A673 (cell line): Measurements from ENCODE around the gene GRID2. TPM values are rescaled to one million over a fixed set of nuclear protein-coding genes. Genes with fewer than 3 reads are reported as not detected.

Experiments used
- BruUV-seq: library from RNA; stranded (reverse); fragments of 400-500 nt; replicated peaks from 2 replicates; lab custom pipeline; 2021; lab: Mats Ljungman, UMichigan
- CTCF ChIA-PET: fragments of 300-600 bp; sonication (Branson Sonifier 250); formaldehyde crosslinking; loops from one replicate; lab custom pipeline; 2022; ENCODE audit warnings: antibody characterized with exemption; lab: Charles Lee
- POLR2A ChIA-PET: fragments of 300-600 bp; sonication (Branson Sonifier 250); formaldehyde crosslinking; loops from one replicate; lab custom pipeline; 2022; ENCODE audit warnings: antibody characterized with exemption; ENCODE audit not compliant: low non-redundant PET; lab: Charles Lee
- DNase-seq: peaks from one replicate; pipeline ENCODE4 v3.0.0-alpha.2; 2015; ENCODE audit warnings: low spot score
- H3K27ac ChIP-seq: fragments of 200-600 bp; sonication (generic); 2 replicates; pipeline ENCODE4 v1.5.1; 2016; ENCODE audit warnings: mixed run types, low read depth, mild to moderate bottlenecking, mixed read lengths, antibody characterized with exemption, low read length; ENCODE audit not compliant: poor library complexity, severe bottlenecking
- H3K27me3 ChIP-seq: fragments of 200-600 bp; sonication (generic); replicated peaks from 2 replicates; pipeline ENCODE4 v1.6.1; 2017; ENCODE audit warnings: mixed run types, low read depth, mild to moderate bottlenecking, mixed read lengths, antibody characterized with exemption, low read length; ENCODE audit not compliant: insufficient read depth, poor library complexity
- H3K36me3 ChIP-seq: fragments of 200-600 bp; sonication (generic); 2 replicates; pipeline ENCODE4 v1.6.1; 2016; ENCODE audit warnings: mixed run types, mild to moderate bottlenecking, mixed read lengths, antibody characterized with exemption, low read length; ENCODE audit not compliant: insufficient read depth, poor library complexity, severe bottlenecking
- H3K4me1 ChIP-seq: fragments of 200-600 bp; sonication (generic); 2 replicates; pipeline ENCODE4 v1.6.1; 2017; ENCODE audit warnings: mixed run types, mild to moderate bottlenecking, mixed read lengths, antibody characterized with exemption, low read length; ENCODE audit not compliant: insufficient read depth, poor library complexity, severe bottlenecking
- H3K4me3 ChIP-seq: fragments of 200-600 bp; sonication (generic); 2 replicates; pipeline ENCODE4 v1.5.1; 2016; ENCODE audit warnings: low read depth, mixed run types, mild to moderate bottlenecking, mixed read lengths, low read length; ENCODE audit not compliant: poor library complexity, severe bottlenecking
- H3K9me3 ChIP-seq: fragments of 200-600 bp; sonication (generic); 2 replicates; pipeline ENCODE4 v1.6.1; 2016; ENCODE audit warnings: mixed run types, low read depth, mild to moderate bottlenecking, mixed read lengths, antibody characterized with exemption, low read length; ENCODE audit not compliant: poor library complexity, severe bottlenecking
- EZH2 ChIP-seq: fragments of 200-600 bp; sonication (generic); IDR thresholded peaks from 2 replicates; pipeline ENCODE4 v1.6.1; 2017; ENCODE audit warnings: borderline replicate concordance, low read depth, mild to moderate bottlenecking, mixed read lengths, antibody characterized with exemption, low read length; ENCODE audit not compliant: poor library complexity, severe bottlenecking
- intact Hi-C: fragments of 100-400 bp; cut with micrococcal nuclease; formaldehyde crosslinking; loops from one replicate; pipeline ENCODE4 v1.10.0; 2022; ENCODE audit not compliant: unreplicated experiment
- total RNA-seq: library from RNA; stranded (reverse); gene quantifications from 2 replicates; pipeline ENCODE4 v1.2.3, GENCODE V29; 2021
- TF ChIP-seq, protein P1 (sequence below): fragments of 300-800, 200-600 bp; sonication (generic); conservative IDR thresholded peaks from 2 replicates; pipeline ENCODE4 v1.5.1; 2017; ENCODE audit warnings: low read depth, mild to moderate bottlenecking, antibody characterized with exemption, low read length, moderate library complexity, mixed read lengths

Gene GRID2
- total RNA-seq, 1 experiment from 2014 or later, result not detected

DNA sequence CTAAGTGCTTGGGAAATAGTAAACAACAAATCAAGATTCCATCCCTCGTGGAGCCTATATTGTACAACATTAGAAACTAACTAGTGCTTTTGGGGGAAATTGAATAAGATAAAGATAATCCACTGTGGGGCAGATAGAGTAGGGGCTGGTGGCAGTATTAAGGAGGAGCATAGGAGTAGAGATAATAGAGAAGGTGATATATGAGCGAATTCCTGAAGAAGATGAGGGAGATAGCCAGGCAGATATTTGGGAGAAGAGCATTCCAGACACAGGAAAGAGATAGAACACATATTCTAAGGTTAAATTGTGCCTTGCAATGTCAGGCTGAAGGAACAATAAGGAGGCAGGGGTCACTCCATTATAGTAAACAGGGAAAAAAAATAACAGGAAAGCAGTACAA is 218.2 kb downstream of the GRID2 start:
- BruUV-seq, result no TSS peak
- Histone ChIP-seq H3K27me3 (no peaks in the 10 kb centered on the region), H3K36me3 (no peaks in the 10 kb centered on the region), H3K27ac (no peak overlapping the region), H3K9me3 (no peaks in the 10 kb centered on the region), H3K4me3 (no peak overlapping the region), H3K4me1 (no peaks in the 10 kb centered on the region)
- CTCF ChIA-PET, result no interaction called here
- POLR2A ChIA-PET, result no interaction called here
- no peak for TF ChIP-seq EZH2
- TF ChIP-seq, protein P1, sequence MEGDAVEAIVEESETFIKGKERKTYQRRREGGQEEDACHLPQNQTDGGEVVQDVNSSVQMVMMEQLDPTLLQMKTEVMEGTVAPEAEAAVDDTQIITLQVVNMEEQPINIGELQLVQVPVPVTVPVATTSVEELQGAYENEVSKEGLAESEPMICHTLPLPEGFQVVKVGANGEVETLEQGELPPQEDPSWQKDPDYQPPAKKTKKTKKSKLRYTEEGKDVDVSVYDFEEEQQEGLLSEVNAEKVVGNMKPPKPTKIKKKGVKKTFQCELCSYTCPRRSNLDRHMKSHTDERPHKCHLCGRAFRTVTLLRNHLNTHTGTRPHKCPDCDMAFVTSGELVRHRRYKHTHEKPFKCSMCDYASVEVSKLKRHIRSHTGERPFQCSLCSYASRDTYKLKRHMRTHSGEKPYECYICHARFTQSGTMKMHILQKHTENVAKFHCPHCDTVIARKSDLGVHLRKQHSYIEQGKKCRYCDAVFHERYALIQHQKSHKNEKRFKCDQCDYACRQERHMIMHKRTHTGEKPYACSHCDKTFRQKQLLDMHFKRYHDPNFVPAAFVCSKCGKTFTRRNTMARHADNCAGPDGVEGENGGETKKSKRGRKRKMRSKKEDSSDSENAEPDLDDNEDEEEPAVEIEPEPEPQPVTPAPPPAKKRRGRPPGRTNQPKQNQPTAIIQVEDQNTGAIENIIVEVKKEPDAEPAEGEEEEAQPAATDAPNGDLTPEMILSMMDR, result no peak
- intact Hi-C loops, result no loop called here
- DNase-seq, result no peak

DNA sequence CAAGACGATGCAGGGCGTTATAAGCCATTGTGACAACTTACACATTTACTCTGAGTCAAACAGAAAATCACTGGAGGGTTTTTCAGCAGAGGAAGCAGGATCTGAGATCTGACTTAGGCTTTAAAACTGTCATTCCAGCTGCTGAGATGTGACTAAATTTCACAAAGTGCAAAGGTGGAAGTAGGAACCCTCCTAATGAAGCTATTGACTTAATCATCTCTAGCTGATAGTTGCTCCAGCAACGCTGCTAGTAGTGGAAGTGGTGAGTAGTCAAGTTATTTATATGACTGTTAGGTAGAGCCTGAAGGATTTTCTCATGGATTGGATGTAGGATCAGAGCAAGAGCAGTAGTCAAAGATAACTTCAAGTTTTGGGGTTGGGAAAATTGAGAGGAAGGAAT is 218.6 kb downstream of the GRID2 start:
- BruUV-seq, result no TSS peak
- DNase-seq, result no peak
- no peak overlapping the region for H3K4me3 ChIP-seq
- TF ChIP-seq, protein P1, result no peak
- TF ChIP-seq EZH2, result no peak
- ChIA-PET POLR2A (no interaction called here), CTCF (no interaction called here)
- intact Hi-C loops, result no loop called here
- H3K4me1 ChIP-seq, result no peaks in the 10 kb centered on the region
- H3K27me3 ChIP-seq, result no peaks in the 10 kb centered on the region
- H3K27ac ChIP-seq, result no peak overlapping the region
- H3K9me3 ChIP-seq, result no peaks in the 10 kb centered on the region
- H3K36me3 ChIP-seq, result no peaks in the 10 kb centered on the region

DNA sequence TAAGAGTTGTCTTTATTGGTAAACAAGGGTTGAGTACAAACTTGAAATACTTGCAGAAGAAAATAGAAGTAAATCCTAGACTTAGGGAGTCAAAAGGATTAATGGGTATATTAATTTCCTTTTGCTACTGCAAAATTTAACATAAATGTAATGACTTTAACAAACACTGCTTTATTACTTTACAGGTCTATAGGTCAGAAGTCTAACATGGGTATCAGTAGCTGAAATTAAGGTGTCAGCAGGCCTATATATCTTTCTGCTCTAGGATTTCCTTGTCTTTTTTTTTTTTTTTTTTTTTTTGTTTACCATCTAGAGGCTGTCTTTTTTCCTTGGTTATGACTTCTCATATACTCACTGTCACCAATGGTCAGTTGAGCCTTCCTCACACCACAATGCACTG is 220.4 kb downstream of the GRID2 start:
- intact Hi-C loops, result no loop called here
- Histone ChIP-seq H3K36me3 (no peaks in the 10 kb centered on the region), H3K4me3 (no peak overlapping the region), H3K9me3 (no peaks in the 10 kb centered on the region), H3K27me3 (no peaks in the 10 kb centered on the region), H3K27ac (no peak overlapping the region), H3K4me1 (no peaks in the 10 kb centered on the region)
- POLR2A ChIA-PET, result no interaction called here
- CTCF ChIA-PET, result no interaction called here
- no TSS peak for BruUV-seq
- no peak for TF ChIP-seq EZH2
- TF ChIP-seq, protein P1, result no peak
- no peak for DNase-seq
